HG03469 (cell line): ENCODE data around the gene BHLHA9.
"Not testable (repeated sequence)": the region's sequence is repeated elsewhere in the genome, so short reads cannot be mapped to it uniquely, and the experiment has no call there.

Source experiments
- ATAC-seq: cut with Tn5 transposase; IDR thresholded peaks from one replicate; pipeline ENCODE4 v1.9.1; 2021; ENCODE audit warnings: mild to moderate bottlenecking, moderate library complexity, moderate number of reproducible peaks; ENCODE audit not compliant: unreplicated experiment

The BHLHA9 gene

GRCh38 chr17:1270210-1271029 is at the start of gene BHLHA9:
BHLHA9 (plus strand) TSS chr17:1270444; CDS start chr17:1270564, 120 bp downstream.
- ATAC-seq, result no peak

DNA sequence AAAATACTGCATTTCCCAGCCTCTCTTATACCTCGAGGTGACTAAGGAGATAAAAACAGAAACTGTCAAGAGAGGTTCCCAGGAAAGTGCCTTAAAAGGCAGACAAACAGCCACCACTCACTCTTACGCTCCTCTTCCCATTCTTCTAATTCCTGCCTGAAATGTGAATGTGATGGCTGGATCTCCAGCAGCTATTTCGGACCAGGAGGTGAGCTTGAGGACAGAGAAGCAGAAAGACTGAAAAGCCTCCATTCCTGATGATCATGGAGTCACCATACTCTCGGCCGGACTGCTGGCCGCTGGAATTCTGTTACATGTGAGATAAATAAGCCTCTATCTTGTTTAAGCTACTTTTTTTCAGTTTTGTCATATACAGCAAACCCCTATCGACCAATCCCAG is 49.0 kb upstream of the BHLHA9 start:
- ATAC-seq, result no peak

DNA sequence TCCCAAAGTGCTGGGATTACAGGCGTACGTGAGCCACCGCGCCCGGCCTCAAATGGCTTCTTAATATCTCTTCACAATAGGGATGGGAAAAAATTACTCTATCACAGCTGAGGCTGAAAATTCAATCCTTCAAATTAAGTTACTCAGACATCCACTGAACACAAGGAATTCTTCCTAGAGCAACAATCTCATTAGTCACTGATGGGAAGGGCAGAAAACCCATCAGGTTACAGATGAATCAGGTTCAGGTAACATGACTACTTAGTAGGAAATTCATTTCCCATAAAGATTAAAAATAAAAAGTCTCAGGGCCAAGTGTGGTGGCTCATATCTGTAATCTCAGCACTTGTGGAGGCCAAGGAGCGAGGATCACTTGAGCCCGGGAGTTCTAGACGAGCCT is 47.9 kb upstream of the BHLHA9 start:
- ATAC-seq, result no peak

- no peak for ATAC-seq
These were observed 46.6 kb upstream of the BHLHA9 start for GRCh38 chr17:1223662-1224061.

GRCh38 chr17:1224330-1224729 is 45.9 kb upstream of the BHLHA9 start:
- ATAC-seq, result no peak

- ATAC-seq, result no peak
These were observed 43.9 kb upstream of the BHLHA9 start for GRCh38 chr17:1226308-1226707.

GRCh38 chr17:1227365-1227764 is 42.9 kb upstream of the BHLHA9 start:
- ATAC-seq, result no peak

DNA sequence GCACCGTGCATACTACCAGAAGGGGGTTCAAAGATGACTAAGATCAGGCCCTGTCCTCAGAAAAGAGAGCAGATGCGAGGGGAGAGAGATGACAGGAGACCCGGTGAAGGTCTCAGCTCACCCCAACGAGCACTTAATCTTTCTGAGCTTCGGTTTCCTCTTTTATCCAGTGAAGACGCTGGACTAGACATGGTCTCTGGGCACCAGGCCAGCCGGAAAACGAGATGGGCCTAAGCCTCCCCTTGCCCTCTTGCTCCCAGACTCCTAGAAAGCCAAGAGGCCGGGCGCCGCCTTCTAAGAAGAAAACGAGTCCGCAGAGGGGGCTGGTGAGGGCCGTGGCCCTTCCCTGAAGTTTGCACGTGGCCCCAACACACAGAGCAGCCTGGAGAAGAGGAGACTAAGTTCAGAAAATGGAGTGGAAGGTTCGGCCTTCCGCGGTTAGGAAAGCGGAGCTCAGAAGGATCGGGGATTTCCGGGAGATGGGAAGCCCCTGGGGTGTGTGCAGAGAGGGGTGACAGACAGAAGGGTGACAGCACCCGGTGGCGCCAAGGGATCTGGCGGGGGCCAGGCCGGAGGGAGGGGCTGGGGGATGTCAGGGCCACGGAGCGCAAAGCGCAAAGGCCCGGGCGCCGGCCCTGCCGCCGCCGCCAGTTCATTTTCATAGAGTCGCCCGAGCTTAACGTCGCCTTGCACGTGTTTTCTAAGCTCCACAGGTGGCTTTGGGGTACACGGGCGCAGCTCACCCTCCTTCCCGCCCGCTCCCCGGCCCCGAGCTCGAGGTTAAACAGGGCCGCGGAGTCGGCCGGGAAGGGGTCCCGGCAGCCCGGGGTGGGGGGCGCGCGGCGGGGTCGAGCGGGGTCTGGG is 42.1 kb upstream of the BHLHA9 start:
- no peak for ATAC-seq

GRCh38 chr17:1228781-1229348 is 41.4 kb upstream of the BHLHA9 start:
- ATAC-seq, result no peak

GRCh38 chr17:1229349-1229899 is 40.8 kb upstream of the BHLHA9 start:
- ATAC-seq, result no peak

DNA sequence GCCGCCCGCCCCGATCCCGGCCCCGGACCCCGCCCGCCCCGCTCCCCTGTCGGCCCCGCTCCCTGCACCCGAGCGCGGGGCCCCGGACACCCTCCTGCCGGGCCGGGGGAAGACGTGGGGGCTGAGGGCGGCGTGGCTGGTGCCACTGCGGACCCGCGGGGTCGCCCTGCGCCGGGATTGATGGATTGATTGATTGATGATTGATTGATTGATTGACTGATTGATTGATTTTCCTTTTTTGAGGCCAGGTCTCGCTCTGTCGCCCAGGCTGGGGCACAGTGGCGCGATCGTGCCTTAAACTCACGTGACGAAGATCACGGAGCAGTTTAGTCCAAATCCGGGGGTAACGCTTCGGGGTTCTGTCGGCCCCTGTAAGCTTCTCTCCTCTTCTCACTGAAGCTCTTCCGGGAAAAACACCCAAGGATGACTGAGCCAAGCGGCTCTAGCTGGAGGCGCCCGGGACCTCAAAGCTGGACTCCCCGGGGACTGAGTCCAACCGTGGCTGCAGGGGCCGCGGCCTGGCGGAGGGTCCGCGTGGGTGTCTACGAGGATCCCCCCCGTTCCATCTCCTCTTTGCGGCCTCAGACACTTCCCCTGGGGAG is 40.2 kb upstream of the BHLHA9 start:
- ATAC-seq, result no peak

- ATAC-seq, result no peak
These were observed 38.8 kb upstream of the BHLHA9 start for GRCh38 chr17:1231456-1231855.

GRCh38 chr17:1232331-1232730 is 37.9 kb upstream of the BHLHA9 start:
- ATAC-seq, result no peak

DNA sequence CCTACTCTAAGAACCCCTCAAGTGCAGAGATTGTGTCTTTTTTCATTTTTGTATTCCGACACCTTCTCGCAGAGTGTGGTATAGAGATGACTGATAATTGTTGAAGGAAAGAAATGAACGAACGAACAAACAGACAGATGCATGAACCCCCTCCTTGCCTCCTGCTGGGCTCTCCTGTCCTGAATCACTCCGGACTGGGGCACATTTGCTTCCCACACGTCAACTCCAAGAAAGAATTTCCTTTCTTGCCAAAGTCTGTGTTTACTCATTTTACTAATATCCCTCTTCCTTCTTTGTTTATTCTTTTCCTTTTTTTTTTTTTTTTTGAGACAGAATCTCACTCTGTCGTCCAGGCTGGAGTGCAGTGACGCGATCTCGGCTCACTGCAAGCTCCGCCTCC is 37.5 kb upstream of the BHLHA9 start:
- ATAC-seq, result no peak

- ATAC-seq, result no peak
These were observed 35.8 kb upstream of the BHLHA9 start for GRCh38 chr17:1234455-1234854.

DNA sequence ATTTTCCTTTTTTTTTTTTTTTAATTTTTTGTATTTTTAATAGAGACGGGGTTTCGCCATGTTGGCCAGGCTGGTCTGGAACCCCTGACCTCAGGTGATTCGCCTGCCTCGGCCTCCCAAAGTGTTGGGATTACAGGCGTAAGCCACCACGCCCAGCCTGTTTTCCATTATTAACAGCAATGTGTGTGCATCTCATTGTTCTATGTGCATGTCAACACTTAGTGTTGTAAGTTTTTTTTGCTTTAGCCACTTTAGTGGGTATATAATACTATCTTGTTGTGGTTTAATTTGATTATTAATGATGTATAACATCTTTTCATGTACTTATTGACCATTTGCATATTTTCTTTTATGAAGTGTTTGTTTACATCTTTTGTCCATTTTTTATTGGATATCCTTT is 32.8 kb upstream of the BHLHA9 start:
- ATAC-seq, result no peak

GRCh38 chr17:1239210-1239609 is 31.0 kb upstream of the BHLHA9 start:
- ATAC-seq, result no peak

GRCh38 chr17:1240426-1240825 is 29.8 kb upstream of the BHLHA9 start:
- not testable (repeated sequence) for ATAC-seq

DNA sequence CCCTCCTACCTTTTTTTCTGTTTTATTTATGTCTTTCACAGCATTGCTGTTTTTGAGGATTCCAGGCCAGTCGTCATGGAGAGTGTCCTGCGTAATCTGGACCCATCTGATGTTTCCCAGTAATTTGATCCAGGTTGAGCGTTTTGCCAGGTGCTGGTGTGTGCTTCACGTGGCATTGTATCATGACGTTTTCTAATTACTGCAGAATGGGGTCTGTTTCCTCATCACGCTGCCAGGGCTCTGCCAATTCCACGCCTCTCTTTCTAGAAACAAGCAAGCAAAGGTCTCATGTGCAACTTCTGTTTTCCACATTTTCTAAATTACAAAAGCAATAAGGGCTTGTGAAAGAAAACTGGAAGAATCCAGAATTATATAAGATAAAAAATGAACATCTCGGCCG is 28.3 kb upstream of the BHLHA9 start:
- ATAC-seq, result no peak

GRCh38 chr17:1244606-1245012 is 25.6 kb upstream of the BHLHA9 start:
- ATAC-seq, result no peak
